Prostate gland (tissue), 2 donors: ENCODE results near the gene CABLES1.

Experiments
- POLR2A ChIP-seq: fragments of 450-650 bp; IDR thresholded peaks from one replicate; pipeline ENCODE4 v1.6.1; 2016; ENCODE audit warnings: antibody characterized with exemption, mild to moderate bottlenecking
- POLR2AphosphoS5 ChIP-seq: sonication (generic); formaldehyde crosslinking; IDR thresholded peaks from one replicate; pipeline ENCODE4 v1.6.1; 2017; ENCODE audit warnings: antibody characterized with exemption
- TF ChIP-seq, protein P1 (sequence below), 4 experiments: fragments of 200-600 bp in 2 of 4; fragments of 450-650 bp in 2 of 4; sonication (generic) in 2 of 4; IDR thresholded peaks; 1 replicate in 3 of 4; 2 replicates in 1 of 4; pipeline ENCODE4 v1.5.1; 2016 to 2019; ENCODE audit warnings: antibody characterized with exemption in 4 of 4, mild to moderate bottlenecking in 2 of 4, moderate library complexity in 2 of 4

DNA sequence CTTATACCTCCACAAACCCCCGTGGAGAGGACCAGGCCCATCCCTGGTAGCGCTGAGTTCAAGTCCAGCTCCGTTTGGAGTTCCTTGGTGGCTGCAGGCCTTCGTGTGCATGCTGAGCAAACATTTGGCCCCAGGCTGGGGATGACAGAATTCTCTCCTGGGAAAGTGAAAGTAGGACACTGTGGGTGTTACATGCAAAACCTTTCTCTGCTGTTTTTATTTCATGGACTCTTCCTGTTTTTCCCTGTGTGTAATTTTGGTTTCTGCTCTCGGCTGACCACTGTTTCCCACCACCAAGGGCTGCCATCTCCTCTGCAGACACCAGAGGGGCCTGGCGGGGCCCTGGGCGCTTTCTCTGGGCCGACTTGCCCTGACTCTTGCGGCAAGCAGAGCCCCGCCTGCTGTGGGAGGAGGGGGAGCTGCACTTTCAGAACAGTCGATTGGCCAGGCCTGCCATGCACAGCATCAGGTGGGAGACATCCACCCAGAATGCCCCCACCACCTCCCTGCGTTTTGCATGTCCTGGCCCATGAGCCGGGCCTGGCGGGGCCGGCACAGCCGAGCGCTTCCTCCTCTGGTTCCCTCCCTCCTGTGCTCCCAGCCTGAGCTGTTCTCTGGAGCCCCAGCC, 102.4 kb downstream of the CABLES1 start:
- TF ChIP-seq, protein P1, sequence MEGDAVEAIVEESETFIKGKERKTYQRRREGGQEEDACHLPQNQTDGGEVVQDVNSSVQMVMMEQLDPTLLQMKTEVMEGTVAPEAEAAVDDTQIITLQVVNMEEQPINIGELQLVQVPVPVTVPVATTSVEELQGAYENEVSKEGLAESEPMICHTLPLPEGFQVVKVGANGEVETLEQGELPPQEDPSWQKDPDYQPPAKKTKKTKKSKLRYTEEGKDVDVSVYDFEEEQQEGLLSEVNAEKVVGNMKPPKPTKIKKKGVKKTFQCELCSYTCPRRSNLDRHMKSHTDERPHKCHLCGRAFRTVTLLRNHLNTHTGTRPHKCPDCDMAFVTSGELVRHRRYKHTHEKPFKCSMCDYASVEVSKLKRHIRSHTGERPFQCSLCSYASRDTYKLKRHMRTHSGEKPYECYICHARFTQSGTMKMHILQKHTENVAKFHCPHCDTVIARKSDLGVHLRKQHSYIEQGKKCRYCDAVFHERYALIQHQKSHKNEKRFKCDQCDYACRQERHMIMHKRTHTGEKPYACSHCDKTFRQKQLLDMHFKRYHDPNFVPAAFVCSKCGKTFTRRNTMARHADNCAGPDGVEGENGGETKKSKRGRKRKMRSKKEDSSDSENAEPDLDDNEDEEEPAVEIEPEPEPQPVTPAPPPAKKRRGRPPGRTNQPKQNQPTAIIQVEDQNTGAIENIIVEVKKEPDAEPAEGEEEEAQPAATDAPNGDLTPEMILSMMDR (IDR thresholded peaks at IDR 0.05), result peak in 1 of 4 experiments; percentile 27
- TF ChIP-seq POLR2A (no peak), POLR2AphosphoS5 (no peak)
